Right lobe of liver (tissue), 6 donors: Measurements from ENCODE around the gene TPSAB1. TPM values are rescaled to one million over a fixed set of nuclear protein-coding genes. Genes with fewer than 3 reads are reported as not detected.

ENCODE experiments used
- ATAC-seq, 4 donors: fragments of 200-7000 bp; cut with Tn5 transposase; one replicate each; pipeline ENCODE4 v1.9.1; 2020; ENCODE audit warnings: mild to moderate bottlenecking in 4 of 4, moderate library complexity in 4 of 4
- DNase-seq, 3 donors: peaks; one replicate each; pipeline ENCODE4 v3.0.0-alpha.2; 2020
- H3K27ac ChIP-seq, 3 donors: fragments of 200-600 bp; one replicate each; pipeline ENCODE4 v1.8.0; 2022
- H3K27me3 ChIP-seq, 2 donors: fragments of 200-600 bp; one replicate each; pipeline ENCODE4 v1.8.0; 2022
- H3K36me3 ChIP-seq, 4 donors: fragments of 200-600 bp; sonication (generic) in 1 of 4; one replicate each; pipeline versions ENCODE4 v1.5.1 to v1.8.0; 2017 to 2022; ENCODE audit warnings: control low read depth in 1 of 4
- H3K4me1 ChIP-seq, 4 donors: fragments of 200-600 bp; sonication (generic) in 1 of 4; one replicate each; pipeline versions ENCODE4 v1.5.1 to v1.8.0; 2017 to 2022; ENCODE audit warnings: control low read depth in 1 of 4
- H3K4me3 ChIP-seq, 3 donors: fragments of 200-600 bp; one replicate each; pipeline ENCODE4 v1.8.0; 2022
- H3K9me3 ChIP-seq, 4 donors: fragments of 200-600 bp; sonication (generic) in 1 of 4; one replicate each; pipeline versions ENCODE4 v1.5.1 to v1.8.0; 2017 to 2022; ENCODE audit warnings: control low read depth in 1 of 4
- POLR2A ChIP-seq: fragments of 450-650 bp; IDR thresholded peaks from one replicate; pipeline ENCODE4 v1.6.1; 2017; ENCODE audit warnings: antibody characterized with exemption, mild to moderate bottlenecking
- WGBS: methylation state at CpG from one replicate; pipeline ENCODE4 v1.1.6; 2018; ENCODE audit warnings: low coverage, low lambda C conversion rate; ENCODE audit not compliant: insufficient coverage; ENCODE audit errors: missing lambda C conversion rate; 5-methylcytosine and 5-hydroxymethylcytosine counted together
- intact Hi-C, 2 donors: fragments of 100-400 bp; cut with DNase I; formaldehyde crosslinking; loops; one replicate each; pipeline versions ENCODE4 v1.11.2 to v1.14.1; 2022
- total RNA-seq, 6 experiments: library from RNA; depleted of rRNA in 2 of 6; stranded (reverse); fragments of >200 nt in 2 of 6; fragmentation: NEBNext Ultra II Directional in 3 of 6; extraction: Animal tissue kit (Norgen Biotek cat#: 25700) in 3 of 6; gene quantifications; one replicate each; pipeline versions ENCODE4 v1.1.0 to v1.2.4, GENCODE V29; 2016 to 2023
- TF ChIP-seq, protein P1 (sequence below), 4 donors: fragments of 200-600 bp in 3 of 4; fragments of 450-650 bp in 1 of 4; IDR thresholded peaks; one replicate each; pipeline versions ENCODE4 v1.5.1 to v1.8.0; 2016 to 2022; ENCODE audit warnings: antibody characterized with exemption in 4 of 4, mild to moderate bottlenecking in 2 of 4
- donor health status: DM: no; HTN: yes; CAD: no.
- donor health status: DM: no; HTN: no; CAD: no.
- donor health status: DM: no; HTN: no; CAD: no.
- donor health status: DM: no; HTN: yes; CAD: no.
- donor health status: DM: no; HTN: yes; CAD: no.

Gene TPSAB1
- total RNA-seq, 6 experiments from 2014 or later: 0.39 to 1.1 (median 0.81) TPM; not detected in 1

DNA sequence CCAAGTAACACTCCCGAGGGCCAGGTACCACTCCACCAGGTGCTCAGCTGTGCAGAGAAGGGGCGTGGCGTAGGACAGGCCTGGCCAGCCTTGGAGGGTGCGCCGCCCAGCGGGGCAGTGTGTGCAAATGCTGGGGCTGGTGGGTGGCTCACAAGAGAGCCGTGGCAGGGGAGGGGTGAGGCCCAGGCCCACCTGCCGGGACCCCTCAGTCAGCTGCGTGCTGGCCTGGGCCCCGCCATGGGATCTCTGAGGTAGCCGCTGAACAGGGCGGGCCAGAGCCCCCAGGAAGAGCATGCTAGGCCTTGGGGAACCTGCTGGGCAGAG lies 24.2 kb upstream of the TPSAB1 start:
- DNase-seq (no peak), ATAC-seq (no peak)
- Histone ChIP-seq H3K4me1 (no peaks in the 10 kb centered on the region), H3K4me3 (no peak overlapping the region), H3K27ac (no peak overlapping the region), H3K36me3 (peaks cover 0 to 8% (median 0%) of the 10 kb centered on the region in 4 donors), H3K27me3 (no peaks in the 10 kb centered on the region), H3K9me3 (no peaks in the 10 kb centered on the region)
- intact Hi-C loops: no loop called here
- WGBS: no CpG with 5 or more reads among the region's 12 CpGs
- TF ChIP-seq, protein P1, sequence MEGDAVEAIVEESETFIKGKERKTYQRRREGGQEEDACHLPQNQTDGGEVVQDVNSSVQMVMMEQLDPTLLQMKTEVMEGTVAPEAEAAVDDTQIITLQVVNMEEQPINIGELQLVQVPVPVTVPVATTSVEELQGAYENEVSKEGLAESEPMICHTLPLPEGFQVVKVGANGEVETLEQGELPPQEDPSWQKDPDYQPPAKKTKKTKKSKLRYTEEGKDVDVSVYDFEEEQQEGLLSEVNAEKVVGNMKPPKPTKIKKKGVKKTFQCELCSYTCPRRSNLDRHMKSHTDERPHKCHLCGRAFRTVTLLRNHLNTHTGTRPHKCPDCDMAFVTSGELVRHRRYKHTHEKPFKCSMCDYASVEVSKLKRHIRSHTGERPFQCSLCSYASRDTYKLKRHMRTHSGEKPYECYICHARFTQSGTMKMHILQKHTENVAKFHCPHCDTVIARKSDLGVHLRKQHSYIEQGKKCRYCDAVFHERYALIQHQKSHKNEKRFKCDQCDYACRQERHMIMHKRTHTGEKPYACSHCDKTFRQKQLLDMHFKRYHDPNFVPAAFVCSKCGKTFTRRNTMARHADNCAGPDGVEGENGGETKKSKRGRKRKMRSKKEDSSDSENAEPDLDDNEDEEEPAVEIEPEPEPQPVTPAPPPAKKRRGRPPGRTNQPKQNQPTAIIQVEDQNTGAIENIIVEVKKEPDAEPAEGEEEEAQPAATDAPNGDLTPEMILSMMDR (IDR thresholded peaks at IDR 0.05): no peak
- no peak for TF ChIP-seq POLR2A

DNA sequence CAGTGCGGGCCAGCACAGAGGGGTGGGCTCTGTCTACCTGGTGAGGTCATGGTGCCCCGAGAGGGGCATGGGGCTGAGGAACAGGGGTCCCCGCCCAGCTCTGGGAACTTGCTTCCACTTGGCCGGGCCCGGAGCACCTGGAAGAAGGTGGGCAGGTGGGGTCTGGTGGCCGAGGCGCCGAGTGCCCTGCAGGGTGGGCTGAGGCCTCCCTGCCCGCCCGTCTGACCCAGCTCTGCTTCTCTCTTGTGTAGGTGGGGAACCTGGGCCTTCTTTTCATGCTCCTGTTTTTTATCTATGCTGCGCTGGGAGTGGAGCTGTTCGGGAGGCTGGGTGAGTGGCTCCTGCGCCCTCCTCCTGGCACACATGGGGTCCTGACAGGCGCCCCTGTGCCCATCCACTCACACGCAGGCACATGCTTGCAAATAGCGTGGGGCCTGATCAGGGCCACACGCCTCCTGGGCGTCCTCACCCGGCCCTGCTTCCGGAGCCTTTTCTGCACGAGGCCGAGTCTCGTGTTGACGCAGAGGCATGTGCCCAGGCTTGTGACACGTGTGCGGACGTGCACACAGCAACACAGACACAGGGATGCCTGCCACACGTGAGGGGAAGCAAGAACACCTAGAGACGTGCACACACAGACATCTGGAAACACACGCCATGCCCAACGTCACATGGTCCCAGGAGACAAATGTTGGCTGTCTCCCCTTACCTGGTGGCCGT lies 23.7 kb upstream of the TPSAB1 start:
- intact Hi-C loops: no loop called here
- Histone ChIP-seq H3K4me3 (no peak overlapping the region), H3K36me3 (peaks cover 0 to 2% (median 0%) of the 10 kb centered on the region in 4 donors), H3K9me3 (no peaks in the 10 kb centered on the region), H3K4me1 (no peaks in the 10 kb centered on the region), H3K27ac (no peak overlapping the region), H3K27me3 (no peaks in the 10 kb centered on the region)
- TF ChIP-seq POLR2A: no peak
- TF ChIP-seq, protein P1 (IDR thresholded peaks at IDR 0.05): no peak
- no peak for ATAC-seq
- 89% methylated on average over 3 of the region's 32 CpGs for WGBS
- DNase-seq: no peak

DNA sequence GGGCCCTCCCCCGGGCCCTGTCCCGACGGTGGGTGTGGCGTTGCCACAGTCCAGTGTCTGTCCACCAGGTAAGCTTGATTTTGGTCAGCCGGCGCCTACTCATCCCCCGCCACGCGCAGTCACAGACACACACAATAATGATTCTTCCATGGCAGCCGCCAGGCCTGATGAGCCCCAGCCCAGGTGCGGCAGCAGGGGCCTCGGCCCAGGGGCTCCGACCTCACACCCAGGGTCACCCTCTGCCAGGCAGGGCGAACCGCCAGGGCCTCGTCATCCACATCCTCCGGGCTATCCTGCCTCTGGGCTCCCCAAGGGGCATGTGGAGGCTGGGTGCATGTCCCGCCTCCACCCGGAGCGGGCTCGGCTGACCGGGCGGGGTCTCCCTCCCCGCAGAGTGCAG lies 23.0 kb upstream of the TPSAB1 start:
- Histone ChIP-seq H3K4me1 (no peaks in the 10 kb centered on the region), H3K36me3 (no peaks in the 10 kb centered on the region), H3K9me3 (no peaks in the 10 kb centered on the region), H3K27me3 (no peaks in the 10 kb centered on the region), H3K4me3 (no peak overlapping the region), H3K27ac (no peak overlapping the region)
- DNase-seq (no peak), ATAC-seq (no peak)
- WGBS: no CpG with 5 or more reads among the region's 24 CpGs
- TF ChIP-seq, protein P1 (IDR thresholded peaks at IDR 0.05): no peak
- TF ChIP-seq POLR2A: no peak
- intact Hi-C loops: no loop called here

DNA sequence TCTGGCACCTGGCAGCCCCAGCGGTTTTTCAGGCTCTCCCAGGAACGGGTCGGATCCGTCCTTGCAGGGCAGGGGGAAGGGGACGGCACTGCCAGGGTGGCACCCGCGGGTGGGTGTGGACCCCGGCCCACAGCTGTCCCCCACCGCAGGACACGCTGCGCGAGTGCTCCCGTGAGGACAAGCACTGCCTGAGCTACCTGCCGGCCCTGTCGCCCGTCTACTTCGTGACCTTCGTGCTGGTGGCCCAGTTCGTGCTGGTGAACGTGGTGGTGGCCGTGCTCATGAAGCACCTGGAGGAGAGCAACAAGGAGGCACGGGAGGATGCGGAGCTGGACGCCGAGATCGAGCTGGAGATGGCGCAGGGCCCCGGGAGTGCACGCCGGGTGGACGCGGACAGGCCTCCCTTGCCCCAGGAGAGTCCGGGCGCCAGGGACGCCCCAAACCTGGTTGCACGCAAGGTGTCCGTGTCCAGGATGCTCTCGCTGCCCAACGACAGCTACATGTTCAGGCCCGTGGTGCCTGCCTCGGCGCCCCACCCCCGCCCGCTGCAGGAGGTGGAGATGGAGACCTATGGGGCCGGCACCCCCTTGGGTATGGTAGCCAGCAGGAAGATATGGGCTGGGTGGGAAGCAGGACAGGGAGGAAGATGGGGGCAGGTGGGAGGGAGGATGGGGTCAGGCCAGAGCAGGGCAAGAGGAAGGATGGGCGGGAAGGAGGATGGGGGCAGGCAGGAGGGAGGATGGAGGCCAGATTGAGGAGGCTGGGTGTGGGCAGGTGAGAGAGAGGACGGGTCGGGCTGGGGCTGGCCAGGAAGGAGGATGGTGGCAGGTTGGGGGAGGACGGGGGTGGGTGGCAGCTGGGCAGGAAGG lies 22.2 kb upstream of the TPSAB1 start:
- DNase-seq: no peak
- Histone ChIP-seq H3K36me3 (no peaks in the 10 kb centered on the region), H3K27me3 (no peaks in the 10 kb centered on the region), H3K9me3 (no peaks in the 10 kb centered on the region), H3K4me1 (no peaks in the 10 kb centered on the region), H3K4me3 (no peak overlapping the region), H3K27ac (no peak overlapping the region)
- intact Hi-C loops: no loop called here
- ATAC-seq: no peak
- TF ChIP-seq, protein P1 (IDR thresholded peaks at IDR 0.05): no peak
- no peak for TF ChIP-seq POLR2A
- WGBS: 88% methylated on average over 13 of the region's 49 CpGs
